SK-N-MC (cell line): ENCODE results near the gene RNF146.
"Not testable (repeated sequence)": the region's sequence is repeated elsewhere in the genome, so short reads cannot be mapped to it uniquely, and the experiment has no call there.

Source experiments
- DNase-seq: peaks from one replicate; pipeline ENCODE4 v3.0.0-alpha.2; 2011; ENCODE audit warnings: low read depth, low spot score
- H3K27ac ChIP-seq: fragments of 200-600 bp; sonication (generic); 2 replicates; pipeline ENCODE4 v1.5.1; 2016; ENCODE audit warnings: mixed run types
- H3K36me3 ChIP-seq: fragments of 200-600 bp; sonication (generic); 2 replicates; pipeline ENCODE4 v1.6.1; 2017; ENCODE audit warnings: antibody characterized with exemption, low read length, mixed read lengths; ENCODE audit not compliant: insufficient read depth
- H3K4me3 ChIP-seq: fragments of 200-600 bp; sonication (generic); 2 replicates; pipeline ENCODE4 v1.5.1; 2016
- H3K9ac ChIP-seq: fragments of 200-600 bp; sonication (generic); 2 replicates; pipeline ENCODE4 v1.8.0; 2017; ENCODE audit warnings: mixed run types, mixed read lengths; ENCODE audit not compliant: insufficient read length
- H3K9me3 ChIP-seq: fragments of 200-600 bp; sonication (generic); 2 replicates; pipeline ENCODE4 v1.6.1; 2017; ENCODE audit warnings: low read depth, mild to moderate bottlenecking, antibody characterized with exemption, low read length, moderate library complexity, mixed read lengths
- EZH2 ChIP-seq: fragments of 200-600 bp; sonication (generic); IDR thresholded peaks from one replicate; pipeline ENCODE4 v1.6.1; 2017; ENCODE audit warnings: antibody characterized with exemption
- FOXP2 ChIP-seq: optimal IDR thresholded peaks from 2 replicates; pipeline ENCODE3; 2011; ENCODE audit warnings: mild to moderate bottlenecking, moderate library complexity; ENCODE audit not compliant: insufficient read depth; ENCODE audit errors: extremely low read length, control extremely low read depth
- POLR2AphosphoS5 ChIP-seq: IDR thresholded peaks from 2 replicates; pipeline ENCODE4 v1.6.1; 2012; ENCODE audit warnings: mild to moderate bottlenecking, low read depth, low read length, borderline replicate concordance

Gene RNF146, protein sequence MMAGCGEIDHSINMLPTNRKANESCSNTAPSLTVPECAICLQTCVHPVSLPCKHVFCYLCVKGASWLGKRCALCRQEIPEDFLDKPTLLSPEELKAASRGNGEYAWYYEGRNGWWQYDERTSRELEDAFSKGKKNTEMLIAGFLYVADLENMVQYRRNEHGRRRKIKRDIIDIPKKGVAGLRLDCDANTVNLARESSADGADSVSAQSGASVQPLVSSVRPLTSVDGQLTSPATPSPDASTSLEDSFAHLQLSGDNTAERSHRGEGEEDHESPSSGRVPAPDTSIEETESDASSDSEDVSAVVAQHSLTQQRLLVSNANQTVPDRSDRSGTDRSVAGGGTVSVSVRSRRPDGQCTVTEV

GRCh38 chr6:127266178-127266891 lies at the start of gene RNF146:
Gene RNF146 (plus strand): TSS chr6:127266864. CDS start chr6:127280339, 13,475 bp downstream.
- peak; percentile 78 for DNase-seq
- no peaks in the 10 kb centered on the region for H3K36me3 ChIP-seq
- peak within 1 kb of the TSS; percentile 95 for H3K4me3 ChIP-seq
- no peaks in the 10 kb centered on the region for H3K9me3 ChIP-seq
- peak within 1 kb of the TSS; percentile 94 for H3K27ac ChIP-seq
- TF ChIP-seq FOXP2 (no peak), EZH2 (no peak), POLR2AphosphoS5 (peak; percentile 94)
- H3K9ac ChIP-seq: peak within 1 kb of the TSS; percentile 92

DNA sequence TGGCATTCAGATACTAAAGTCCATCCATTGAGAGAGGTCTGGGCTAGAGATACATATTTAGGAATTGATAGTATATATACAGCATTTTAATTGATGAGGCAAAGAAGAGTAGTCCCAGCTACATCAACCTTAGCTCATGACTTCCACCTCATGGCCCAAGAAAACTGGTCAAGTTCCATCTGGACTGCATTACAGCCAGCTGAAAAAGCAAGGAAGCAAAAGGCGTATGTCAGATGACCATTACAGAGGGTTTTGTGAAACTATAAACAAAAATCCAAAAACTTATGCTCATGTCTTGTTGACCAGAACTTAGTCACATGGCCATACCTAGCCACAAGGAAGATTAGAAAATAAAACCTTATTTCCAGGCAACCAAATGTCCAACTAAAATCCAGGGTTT lies 46.8 kb upstream of the RNF146 start:
- Histone ChIP-seq H3K4me3 (no peak overlapping the region), H3K27ac (no peak overlapping the region), H3K9me3 (no peaks in the 10 kb centered on the region), H3K9ac (no peak overlapping the region), H3K36me3 (no peaks in the 10 kb centered on the region)
- TF ChIP-seq FOXP2: no peak
- DNase-seq: no peak

DNA sequence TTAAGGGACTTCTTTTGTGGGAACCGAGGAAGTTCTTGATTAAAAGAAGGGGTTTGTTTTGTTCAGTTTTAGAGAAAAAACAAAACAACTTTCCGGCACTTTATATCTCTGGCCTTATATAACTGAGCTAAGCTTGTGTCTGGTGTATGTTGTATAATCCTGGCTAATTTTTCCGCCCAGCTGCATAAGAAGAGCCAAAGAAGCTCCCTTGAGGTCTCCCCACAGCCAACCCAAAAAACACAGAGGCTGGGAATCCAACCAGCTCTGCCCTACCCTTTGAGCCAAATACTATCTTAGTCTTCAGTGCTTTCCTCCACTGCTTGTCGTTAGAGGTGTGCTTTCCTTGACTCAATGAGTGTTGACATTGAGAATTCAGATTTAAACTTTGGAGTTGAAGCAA lies 45.5 kb upstream of the RNF146 start:
- TF ChIP-seq FOXP2: no peak
- no peak for TF ChIP-seq POLR2AphosphoS5
- H3K4me3 ChIP-seq: no peak overlapping the region
- no peaks in the 10 kb centered on the region for H3K36me3 ChIP-seq
- no peak for DNase-seq
- H3K27ac ChIP-seq: no peak overlapping the region
- no peak overlapping the region for H3K9ac ChIP-seq
- no peaks in the 10 kb centered on the region for H3K9me3 ChIP-seq

DNA sequence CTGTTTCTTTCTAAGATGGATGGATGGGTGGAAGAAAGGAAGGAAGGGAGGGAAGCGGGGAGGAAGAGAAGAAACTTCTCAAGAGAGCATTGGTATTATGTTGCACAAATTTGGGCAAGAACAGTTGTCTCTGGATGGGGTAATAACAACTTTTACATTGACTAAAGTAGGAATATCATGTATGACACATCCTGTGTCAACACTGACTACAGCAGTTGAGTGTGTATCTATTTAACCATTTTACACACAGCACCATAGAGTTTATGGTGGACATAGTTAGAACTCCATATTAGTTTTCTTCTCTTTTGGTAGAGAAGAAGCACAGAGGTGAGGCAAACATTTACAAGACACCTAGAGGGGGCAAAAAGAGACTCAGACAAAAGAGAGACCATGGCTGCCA lies 44.2 kb upstream of the RNF146 start:
- H3K4me3 ChIP-seq: no peak overlapping the region
- no peak overlapping the region for H3K27ac ChIP-seq
- H3K9me3 ChIP-seq: no peaks in the 10 kb centered on the region
- no peak overlapping the region for H3K9ac ChIP-seq
- H3K36me3 ChIP-seq: no peaks in the 10 kb centered on the region
- DNase-seq: no peak
- TF ChIP-seq EZH2 (no peak), POLR2AphosphoS5 (no peak), FOXP2 (no peak)

GRCh38 chr6:127225497-127225896 lies 41.2 kb upstream of the RNF146 start:
- no peak for TF ChIP-seq FOXP2
- TF ChIP-seq POLR2AphosphoS5: no peak
- TF ChIP-seq EZH2: no peak
- H3K9ac ChIP-seq: no peak overlapping the region
- no peak overlapping the region for H3K4me3 ChIP-seq
- no peak for DNase-seq
- no peaks in the 10 kb centered on the region for H3K36me3 ChIP-seq
- H3K9me3 ChIP-seq: no peaks in the 10 kb centered on the region
- no peak overlapping the region for H3K27ac ChIP-seq

DNA sequence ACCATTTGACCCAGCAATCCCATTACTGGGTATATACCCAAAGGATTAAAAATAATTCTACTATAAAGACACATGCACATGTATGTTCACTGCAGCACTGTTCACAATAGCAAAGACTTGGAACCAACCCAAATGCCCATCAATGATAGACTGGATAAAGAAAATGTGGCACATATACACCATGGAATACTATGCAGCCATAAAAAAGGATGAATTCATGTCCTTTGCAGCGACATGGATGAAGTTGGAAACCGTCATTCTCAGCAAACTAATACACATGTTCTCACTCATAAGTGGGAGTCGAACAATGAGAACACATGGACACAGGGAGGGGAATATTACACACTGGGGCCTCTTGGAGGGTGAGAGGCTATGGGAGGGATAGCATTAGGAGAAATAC lies 32.8 kb upstream of the RNF146 start:
- H3K9ac ChIP-seq, H3K36me3 ChIP-seq, H3K9me3 ChIP-seq, DNase-seq, H3K27ac ChIP-seq, H3K4me3 ChIP-seq: not testable (repeated sequence)

GRCh38 chr6:127243501-127243900 lies 23.2 kb upstream of the RNF146 start:
- H3K9ac ChIP-seq: no peak overlapping the region
- DNase-seq: no peak
- H3K9me3 ChIP-seq: no peaks in the 10 kb centered on the region
- H3K27ac ChIP-seq: no peak overlapping the region
- H3K36me3 ChIP-seq: no peaks in the 10 kb centered on the region
- no peak for TF ChIP-seq EZH2
- TF ChIP-seq POLR2AphosphoS5: no peak
- TF ChIP-seq FOXP2: no peak
- H3K4me3 ChIP-seq: no peak overlapping the region

GRCh38 chr6:127247114-127248096 lies 19.3 kb upstream of the RNF146 start:
- Histone ChIP-seq H3K9ac (no peak overlapping the region), H3K9me3 (no peaks in the 10 kb centered on the region), H3K27ac (no peak overlapping the region), H3K4me3 (no peak overlapping the region), H3K36me3 (no peaks in the 10 kb centered on the region)
- TF ChIP-seq FOXP2 (no peak), POLR2AphosphoS5 (no peak), EZH2 (no peak)
- DNase-seq: no peak
